GM20000 (cell line): ENCODE measurements around the gene NUTM2G.
"Not testable (repeated sequence)": the region's sequence is repeated elsewhere in the genome, so short reads cannot be mapped to it uniquely, and the experiment has no call there.

ENCODE experiments used
- DNase-seq: peaks from one replicate; pipeline ENCODE4 v3.0.0; 2012; ENCODE audit warnings: low spot score
- TF ChIP-seq, protein P1 (sequence below): IDR thresholded peaks from 2 replicates; pipeline ENCODE4 v1.5.1; 2012; ENCODE audit warnings: mild to moderate bottlenecking, control low read depth; ENCODE audit errors: extremely low read depth, missing control alignments

NUTM2G gene, protein sequence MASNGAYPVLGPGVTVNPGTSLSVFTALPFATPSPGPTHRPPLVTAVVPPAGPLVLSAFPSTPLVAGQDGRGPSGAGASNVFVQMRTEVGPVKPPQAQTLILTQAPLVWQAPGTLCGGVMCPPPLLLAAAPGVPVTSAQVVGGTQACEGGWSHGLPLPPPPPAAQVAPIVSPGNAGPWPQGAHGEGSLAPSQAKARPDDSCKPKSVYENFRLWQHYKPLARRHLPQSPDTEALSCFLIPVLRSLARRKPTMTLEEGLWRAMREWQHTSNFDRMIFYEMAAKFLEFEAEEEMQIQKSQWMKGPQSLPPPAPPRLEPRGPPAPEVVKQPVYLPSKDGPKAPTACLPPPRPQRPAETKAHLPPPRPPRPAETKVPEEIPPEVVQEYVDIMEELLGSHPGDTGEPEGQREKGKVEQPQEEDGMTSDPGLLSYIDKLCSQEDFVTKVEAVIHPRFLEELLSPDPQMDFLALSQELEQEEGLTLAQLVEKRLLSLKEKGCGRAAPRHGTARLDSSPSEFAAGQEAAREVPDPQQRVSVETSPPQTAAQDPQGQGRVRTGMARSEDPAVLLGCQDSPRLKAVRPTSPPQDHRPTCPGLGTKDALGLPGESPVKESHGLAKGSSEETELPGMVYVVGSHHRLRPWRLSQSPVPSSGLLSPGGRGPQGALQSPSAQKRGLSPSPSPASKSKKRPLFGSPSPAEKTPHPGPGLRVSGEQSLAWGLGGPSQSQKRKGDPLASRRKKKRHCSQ

DNA sequence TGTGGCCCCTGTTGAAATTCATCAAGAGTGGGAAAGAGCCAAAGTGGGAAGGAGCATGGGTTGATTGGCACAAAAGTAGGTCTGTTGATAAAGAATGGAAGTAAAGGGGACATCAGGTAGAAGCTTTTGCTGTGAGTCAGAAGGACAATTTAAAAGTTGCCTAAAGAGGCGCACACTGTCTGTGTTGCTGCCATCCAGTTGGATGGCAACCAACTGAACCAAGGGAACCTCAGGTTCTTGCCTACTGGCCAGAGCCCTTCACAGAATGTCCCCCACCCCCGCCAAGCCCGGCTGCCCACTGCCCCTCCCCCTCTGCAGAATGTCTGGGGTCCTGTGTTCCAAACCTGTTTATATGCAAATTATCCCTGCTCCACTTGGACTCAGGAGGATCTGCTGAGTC, at the start of gene NUTM2G:
TSS of gene NUTM2G (plus strand) at position 301 of the 400 bp plus-strand sequence. CDS start 182 bp downstream, outside the sequence.
- DNase-seq: not testable (repeated sequence)

DNA sequence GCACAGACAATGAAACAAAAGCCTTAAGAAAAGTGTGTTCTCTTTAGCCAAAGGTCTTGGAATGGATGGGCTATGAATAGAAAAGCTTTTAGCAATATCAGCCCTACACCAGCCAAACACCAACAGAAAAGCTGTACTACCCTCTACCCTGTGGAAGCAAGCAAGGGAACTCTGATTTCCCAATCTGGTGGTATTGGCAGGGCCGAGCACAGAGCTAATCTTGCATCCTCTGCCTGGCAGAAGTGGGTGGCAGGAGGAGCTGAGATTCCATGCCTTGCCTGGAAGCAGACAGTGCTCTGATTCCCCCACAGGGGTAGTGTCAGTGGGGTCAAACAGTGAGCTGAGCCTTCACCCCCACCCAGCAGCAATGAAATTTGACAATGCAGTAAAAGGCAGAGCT, 44.7 kb upstream of the NUTM2G start:
- TF ChIP-seq, protein P1, sequence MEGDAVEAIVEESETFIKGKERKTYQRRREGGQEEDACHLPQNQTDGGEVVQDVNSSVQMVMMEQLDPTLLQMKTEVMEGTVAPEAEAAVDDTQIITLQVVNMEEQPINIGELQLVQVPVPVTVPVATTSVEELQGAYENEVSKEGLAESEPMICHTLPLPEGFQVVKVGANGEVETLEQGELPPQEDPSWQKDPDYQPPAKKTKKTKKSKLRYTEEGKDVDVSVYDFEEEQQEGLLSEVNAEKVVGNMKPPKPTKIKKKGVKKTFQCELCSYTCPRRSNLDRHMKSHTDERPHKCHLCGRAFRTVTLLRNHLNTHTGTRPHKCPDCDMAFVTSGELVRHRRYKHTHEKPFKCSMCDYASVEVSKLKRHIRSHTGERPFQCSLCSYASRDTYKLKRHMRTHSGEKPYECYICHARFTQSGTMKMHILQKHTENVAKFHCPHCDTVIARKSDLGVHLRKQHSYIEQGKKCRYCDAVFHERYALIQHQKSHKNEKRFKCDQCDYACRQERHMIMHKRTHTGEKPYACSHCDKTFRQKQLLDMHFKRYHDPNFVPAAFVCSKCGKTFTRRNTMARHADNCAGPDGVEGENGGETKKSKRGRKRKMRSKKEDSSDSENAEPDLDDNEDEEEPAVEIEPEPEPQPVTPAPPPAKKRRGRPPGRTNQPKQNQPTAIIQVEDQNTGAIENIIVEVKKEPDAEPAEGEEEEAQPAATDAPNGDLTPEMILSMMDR: no peak
- no peak for DNase-seq

DNA sequence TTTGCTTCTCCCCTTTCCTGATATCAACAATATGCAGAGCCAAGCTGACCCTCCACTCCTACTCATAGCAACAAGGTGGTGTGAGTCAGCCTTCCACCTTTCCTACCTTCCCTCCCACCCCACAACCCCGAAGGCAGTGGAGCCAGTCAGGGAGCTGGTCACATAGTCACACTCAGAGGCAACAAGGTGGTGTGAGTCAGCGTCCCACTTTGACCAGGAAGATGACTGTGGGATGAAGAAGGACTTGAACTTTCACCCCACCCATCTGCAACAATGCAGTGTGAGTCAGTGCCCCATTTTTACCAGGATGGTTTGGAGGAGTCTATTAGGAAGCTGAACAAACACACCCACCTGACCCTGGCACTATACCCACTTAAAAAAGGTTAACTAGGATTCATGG, 44.2 kb upstream of the NUTM2G start:
- DNase-seq: no peak

DNA sequence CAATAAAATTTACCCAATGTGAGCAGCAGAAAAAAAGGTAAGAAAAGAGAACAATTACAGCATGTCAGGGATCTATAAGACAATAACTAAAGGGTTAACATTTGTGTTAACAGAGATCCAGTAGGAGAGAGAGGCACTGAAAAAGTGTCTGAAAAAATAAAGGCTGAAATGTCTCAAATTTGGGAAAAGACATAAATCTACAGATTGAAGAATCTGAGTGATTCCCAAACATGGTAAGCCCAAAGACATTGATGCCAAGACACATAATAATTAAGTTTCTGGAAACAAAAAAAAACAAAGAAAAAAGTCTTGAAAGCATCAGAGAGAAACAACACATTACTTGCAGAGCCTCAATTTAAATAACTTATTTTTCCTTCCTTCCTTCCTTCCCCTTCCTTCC, 43.2 kb upstream of the NUTM2G start:
- TF ChIP-seq, protein P1: no peak
- no peak for DNase-seq

More for the DNA sequence above, 44.2 kb upstream of the NUTM2G start:
- TF ChIP-seq, protein P1: no peak

DNA sequence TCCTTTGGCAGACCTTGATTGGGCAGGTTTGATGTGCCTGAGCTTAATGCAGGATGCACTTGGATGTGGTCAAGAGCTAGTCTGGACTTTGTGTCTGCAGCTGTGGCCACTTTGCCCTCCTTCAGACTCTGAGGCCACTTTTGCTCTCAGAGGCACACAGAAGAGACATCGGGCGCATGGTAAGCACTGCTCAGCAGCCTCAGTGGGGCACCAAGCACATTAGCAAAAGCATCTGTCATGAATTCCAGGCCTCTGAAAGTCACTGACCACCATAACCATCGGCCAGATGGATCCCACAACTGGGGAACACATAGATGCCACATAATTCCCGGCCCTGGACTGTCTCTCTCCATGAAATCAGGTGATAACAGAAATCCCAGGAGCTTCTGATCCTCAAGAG, 40.1 kb upstream of the NUTM2G start:
- no peak for DNase-seq
- TF ChIP-seq, protein P1: no peak

DNA sequence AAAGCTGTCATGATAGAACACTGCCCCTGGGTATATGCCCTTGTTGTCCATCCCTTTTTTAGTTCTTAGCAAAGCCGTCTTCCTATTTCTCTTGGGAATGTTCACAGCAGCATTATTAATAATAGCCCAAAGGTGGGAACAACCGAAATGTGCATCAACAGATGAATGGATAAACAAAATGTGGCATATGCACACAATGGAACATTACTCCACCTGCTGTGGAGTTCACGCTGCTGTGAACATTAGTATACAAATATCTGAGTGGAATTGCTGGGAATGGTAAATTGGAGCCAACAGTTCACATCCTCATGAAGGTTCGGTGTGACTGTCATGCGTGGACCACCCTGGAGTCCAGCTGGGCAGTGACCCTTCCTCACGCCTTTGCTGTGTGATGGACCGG, 36.5 kb upstream of the NUTM2G start:
- DNase-seq: no peak

DNA sequence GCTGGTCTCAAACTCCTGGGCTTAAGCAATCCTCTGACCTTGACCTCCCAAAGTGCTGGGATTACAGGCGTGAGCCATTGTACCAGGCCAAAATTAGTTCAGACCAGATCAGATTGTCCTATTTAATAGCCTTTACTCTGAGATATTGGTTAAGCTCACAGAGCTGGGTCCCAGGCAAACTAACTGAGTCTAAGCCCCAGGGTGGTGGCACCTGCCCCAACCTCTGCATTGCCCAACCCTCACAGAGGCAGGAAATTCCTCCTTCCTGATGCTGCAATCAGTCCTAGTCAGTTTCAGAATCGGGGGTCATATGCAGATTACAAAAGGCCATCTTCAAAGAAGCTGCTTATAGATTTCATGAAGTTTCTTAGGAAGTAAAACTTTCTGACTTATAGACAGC, 28.6 kb upstream of the NUTM2G start:
- not testable (repeated sequence) for DNase-seq

More for the DNA sequence above, 36.5 kb upstream of the NUTM2G start:
- TF ChIP-seq, protein P1: no peak

DNA sequence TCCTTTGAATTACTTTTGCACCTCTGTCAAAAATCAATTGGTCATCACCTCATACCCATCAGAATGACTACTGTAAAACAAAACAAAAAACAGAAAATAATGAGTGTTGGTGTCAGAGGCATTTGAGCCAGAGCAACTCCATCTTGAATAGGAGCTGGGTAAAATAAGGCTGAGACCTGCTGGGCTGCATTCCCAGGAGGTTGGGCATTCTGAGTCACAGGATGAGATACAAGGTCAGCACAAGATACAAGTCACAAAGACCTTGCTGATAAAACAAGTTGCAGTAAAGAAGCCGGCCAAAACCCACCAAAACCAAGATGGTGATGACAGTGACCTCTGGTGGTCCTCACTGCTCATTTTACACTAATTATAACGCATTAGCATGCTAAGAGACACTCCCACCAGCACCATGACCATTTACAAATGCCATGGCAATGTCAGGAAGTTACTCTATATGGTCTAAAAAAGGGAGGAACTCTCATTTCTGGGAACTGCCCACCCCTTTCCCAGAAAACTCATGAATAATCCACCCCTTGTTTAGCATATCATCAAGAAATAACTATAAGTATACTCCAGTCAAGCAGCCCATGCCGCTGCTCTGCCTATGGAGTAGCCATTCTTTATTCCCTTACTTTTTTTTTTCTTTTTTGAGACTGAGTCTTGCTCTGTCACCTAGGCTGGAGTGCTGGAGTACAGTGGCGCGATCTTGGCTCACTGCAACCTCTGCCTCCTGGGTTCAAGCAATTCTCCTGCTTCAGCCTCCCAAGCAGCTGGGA, 23.5 kb upstream of the NUTM2G start:
- DNase-seq: not testable (repeated sequence)

DNA sequence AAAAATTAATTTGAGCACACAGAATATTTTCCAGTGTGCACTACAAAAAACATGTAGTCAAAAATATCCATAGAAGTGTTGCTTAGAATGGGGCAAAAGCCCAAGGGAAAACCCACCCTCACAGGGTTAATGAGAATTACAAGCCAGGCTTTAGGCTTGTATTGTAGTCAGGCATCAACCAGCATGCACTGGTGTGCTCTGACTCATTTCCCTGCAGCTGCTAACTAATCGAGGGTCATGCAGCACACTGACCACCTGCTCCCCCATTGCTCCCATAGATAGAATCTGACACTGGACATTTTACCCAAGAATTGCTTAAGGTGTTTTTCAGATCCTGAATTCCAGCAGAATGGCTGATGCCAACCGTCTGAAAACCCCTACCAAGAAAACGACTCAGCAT, 20.2 kb upstream of the NUTM2G start:
- not testable (repeated sequence) for DNase-seq

DNA sequence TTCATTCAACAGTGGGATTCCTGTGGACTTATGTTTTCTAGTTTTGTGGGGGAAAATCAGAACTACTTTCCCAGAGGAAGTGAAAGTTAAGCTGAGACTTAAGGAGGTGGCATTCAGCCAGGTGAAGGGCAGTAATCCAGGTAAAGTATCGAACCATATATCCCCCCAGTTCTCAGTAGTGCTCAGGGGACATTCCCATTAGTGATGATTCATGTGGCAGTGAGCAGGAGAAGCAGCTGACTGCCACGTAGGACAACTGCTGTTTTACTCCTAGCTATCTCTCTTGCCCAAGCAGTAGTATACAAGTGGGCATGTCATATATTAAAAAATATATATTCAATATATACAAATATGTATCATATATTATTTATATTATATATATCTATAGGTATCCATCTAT, 13.1 kb upstream of the NUTM2G start:
- not testable (repeated sequence) for DNase-seq

DNA sequence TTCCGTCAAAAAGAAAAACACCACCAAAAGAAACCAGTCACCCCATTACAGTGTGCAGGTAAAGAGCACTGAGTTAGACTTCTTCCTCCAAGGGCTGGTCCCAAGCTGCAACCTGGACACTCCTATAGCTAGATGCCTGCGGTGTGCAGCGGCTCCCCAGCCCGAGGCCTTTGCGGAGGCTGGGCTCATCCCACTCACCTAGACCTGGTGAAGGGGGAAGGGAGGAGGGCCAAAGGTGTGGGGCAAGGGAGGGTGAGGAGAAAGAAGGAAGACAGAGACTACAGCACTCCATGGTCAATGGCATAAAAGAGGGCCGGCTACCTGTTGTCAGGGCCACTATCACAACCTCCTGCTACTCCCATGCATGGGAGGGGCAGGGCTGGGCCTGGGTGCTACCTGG, 12.1 kb upstream of the NUTM2G start:
- DNase-seq: not testable (repeated sequence)

DNA sequence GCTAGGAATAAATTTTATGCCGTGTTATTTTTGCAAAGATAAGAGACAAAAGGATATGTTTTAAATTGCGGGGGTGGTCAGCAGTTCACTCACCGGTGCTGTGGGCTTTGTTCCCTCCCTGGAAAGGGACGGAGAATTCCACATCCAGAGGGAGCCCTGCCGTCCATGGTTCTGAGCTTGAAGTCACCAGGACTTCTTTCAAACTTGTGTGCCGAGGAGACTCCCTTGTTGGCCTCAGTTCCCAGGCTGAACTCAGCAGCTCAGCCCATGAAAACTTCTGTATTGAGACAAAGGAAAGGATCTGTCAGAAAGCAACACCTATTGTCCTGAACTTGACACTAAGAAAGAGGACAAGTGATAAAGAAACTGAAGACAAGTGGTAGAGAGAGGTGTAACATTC, 10.1 kb upstream of the NUTM2G start:
- DNase-seq: not testable (repeated sequence)

DNA sequence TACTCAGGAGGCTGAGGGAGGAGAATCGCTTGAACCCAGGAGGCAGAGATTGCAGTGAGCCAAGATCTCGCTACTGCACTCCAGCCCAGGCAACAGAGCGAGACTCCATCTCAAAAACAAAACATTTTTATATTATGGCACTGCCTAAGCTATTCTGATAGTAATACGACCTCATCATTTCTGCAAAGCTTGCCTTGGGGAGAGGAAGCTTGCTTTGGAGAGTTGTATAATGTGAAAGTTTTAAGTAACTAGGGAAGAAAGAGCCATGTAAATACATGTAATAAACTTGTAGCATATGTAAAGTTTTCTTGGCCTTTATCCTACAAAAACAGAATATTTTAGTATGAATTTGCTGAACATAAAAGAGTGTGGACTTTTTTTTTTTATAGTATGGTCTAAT, 7.8 kb upstream of the NUTM2G start:
- DNase-seq: not testable (repeated sequence)

DNA sequence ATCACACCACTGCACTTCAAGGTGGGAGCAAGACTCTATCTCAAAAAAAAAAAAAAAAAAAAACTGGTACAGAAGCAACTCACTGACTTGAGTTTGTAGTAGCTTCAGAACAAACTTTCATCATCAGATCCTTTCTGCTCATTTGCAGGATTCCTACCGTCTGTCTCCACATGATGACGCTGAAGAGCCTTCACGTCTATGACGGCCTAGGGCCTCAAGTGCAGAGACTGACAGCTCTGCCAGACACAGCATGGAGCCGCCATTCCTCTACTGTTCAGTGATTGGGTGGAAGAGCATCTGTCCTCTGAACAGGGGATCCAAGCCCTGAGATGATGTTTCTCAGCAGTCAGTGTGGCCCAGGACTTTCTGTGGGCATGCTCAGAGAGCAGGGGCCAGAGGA, 3.1 kb upstream of the NUTM2G start:
- not testable (repeated sequence) for DNase-seq
